DND-41 (cell line): Measurements from ENCODE around the gene RFTN1.

Experiments used
- EZH2 ChIP-seq: IDR thresholded peaks from 3 replicates; pipeline ENCODE4 v1.6.1; 2012; ENCODE audit warnings: borderline replicate concordance, low read depth, mild to moderate bottlenecking, moderate library complexity, low read length, inconsistent platforms; ENCODE audit not compliant: severe bottlenecking
- TF ChIP-seq, protein P1 (sequence below): IDR thresholded peaks from 2 replicates; pipeline ENCODE4 v1.5.1; 2012; ENCODE audit warnings: borderline replicate concordance, low read length, moderate library complexity, mild to moderate bottlenecking; ENCODE audit not compliant: poor library complexity, severe bottlenecking; ENCODE audit errors: extremely low read depth

- TF ChIP-seq, protein P1, sequence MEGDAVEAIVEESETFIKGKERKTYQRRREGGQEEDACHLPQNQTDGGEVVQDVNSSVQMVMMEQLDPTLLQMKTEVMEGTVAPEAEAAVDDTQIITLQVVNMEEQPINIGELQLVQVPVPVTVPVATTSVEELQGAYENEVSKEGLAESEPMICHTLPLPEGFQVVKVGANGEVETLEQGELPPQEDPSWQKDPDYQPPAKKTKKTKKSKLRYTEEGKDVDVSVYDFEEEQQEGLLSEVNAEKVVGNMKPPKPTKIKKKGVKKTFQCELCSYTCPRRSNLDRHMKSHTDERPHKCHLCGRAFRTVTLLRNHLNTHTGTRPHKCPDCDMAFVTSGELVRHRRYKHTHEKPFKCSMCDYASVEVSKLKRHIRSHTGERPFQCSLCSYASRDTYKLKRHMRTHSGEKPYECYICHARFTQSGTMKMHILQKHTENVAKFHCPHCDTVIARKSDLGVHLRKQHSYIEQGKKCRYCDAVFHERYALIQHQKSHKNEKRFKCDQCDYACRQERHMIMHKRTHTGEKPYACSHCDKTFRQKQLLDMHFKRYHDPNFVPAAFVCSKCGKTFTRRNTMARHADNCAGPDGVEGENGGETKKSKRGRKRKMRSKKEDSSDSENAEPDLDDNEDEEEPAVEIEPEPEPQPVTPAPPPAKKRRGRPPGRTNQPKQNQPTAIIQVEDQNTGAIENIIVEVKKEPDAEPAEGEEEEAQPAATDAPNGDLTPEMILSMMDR, result no peak
- TF ChIP-seq EZH2, result no peak
Measured at GRCh38 chr3:16474920-16475319, 38.6 kb downstream of the RFTN1 start.
